Smooth muscle cell (in vitro differentiated cells): ENCODE results near the gene PLCG2. TPM values are rescaled to one million over a fixed set of nuclear protein-coding genes. Genes with fewer than 3 reads are reported as not detected.

Source experiments
- DNase-seq: peaks from one replicate; lab custom pipeline; 2025; ENCODE audit not compliant: unreplicated experiment; lab: John Stamatoyannopoulos, UW
- H2AFZ ChIP-seq: fragments of 200-600 bp; sonication (generic); 2 replicates; pipeline ENCODE4 v1.6.0; 2016; ENCODE audit warnings: antibody characterized with exemption, low read depth, mild to moderate bottlenecking
- H3F3A ChIP-seq: fragments of 200-600 bp; sonication (generic); 2 replicates; pipeline ENCODE4 v1.6.0; 2017; ENCODE audit warnings: antibody characterized with exemption, low read depth
- H3K27ac ChIP-seq: fragments of 200-600 bp; sonication (generic); 2 replicates; pipeline ENCODE4 v1.5.1; 2016; ENCODE audit warnings: low read depth, mild to moderate bottlenecking
- H3K27me3 ChIP-seq: fragments of 200-600 bp; sonication (generic); 2 replicates; pipeline ENCODE4 v1.6.1; 2016; ENCODE audit warnings: low read depth, mild to moderate bottlenecking
- H3K36me3 ChIP-seq: fragments of 200-600 bp; sonication (generic); 2 replicates; pipeline ENCODE4 v1.5.1; 2016; ENCODE audit warnings: low read depth
- H3K4me1 ChIP-seq: fragments of 200-600 bp; sonication (generic); 2 replicates; pipeline ENCODE4 v1.5.1; 2016; ENCODE audit warnings: low read depth
- H3K4me2 ChIP-seq: fragments of 200-600 bp; sonication (generic); 2 replicates; pipeline ENCODE4 v1.6.0; 2016; ENCODE audit warnings: mild to moderate bottlenecking
- H3K4me3 ChIP-seq: fragments of 200-600 bp; sonication (generic); 2 replicates; pipeline ENCODE4 v1.5.1; 2016; ENCODE audit warnings: mild to moderate bottlenecking
- H3K79me2 ChIP-seq: fragments of 200-600 bp; sonication (generic); 2 replicates; pipeline ENCODE4 v1.6.0; 2016; ENCODE audit warnings: low read depth, mild to moderate bottlenecking
- H3K9ac ChIP-seq: fragments of 200-600 bp; sonication (generic); 2 replicates; pipeline ENCODE4 v1.6.0; 2016; ENCODE audit warnings: low read depth
- H3K9me3 ChIP-seq: fragments of 200-600 bp; sonication (generic); replicated peaks from 2 replicates; pipeline ENCODE4 v1.5.1; 2016; ENCODE audit warnings: low read depth
- H4K20me1 ChIP-seq: fragments of 200-600 bp; sonication (generic); 2 replicates; pipeline ENCODE4 v1.6.0; 2016; ENCODE audit warnings: low read depth
- CTCF ChIP-seq: fragments of 200-600 bp; sonication (generic); IDR thresholded peaks from 2 replicates; pipeline ENCODE4 v1.5.1; 2017; ENCODE audit warnings: borderline replicate concordance, mild to moderate bottlenecking, antibody characterized with exemption; ENCODE audit not compliant: insufficient read depth, poor library complexity, severe bottlenecking
- WGBS: methylation state at CpG from one replicate; pipeline ENCODE4 v1.1.7; 2016; ENCODE audit warnings: low lambda C conversion rate; 5-methylcytosine and 5-hydroxymethylcytosine counted together
- polyA plus RNA-seq: library from polyadenylated mRNA; unstranded; fragments of >200 nt; fragmentation: Nextera tagmentation; extraction: Ambion mirVana; gene quantifications from 2 replicates; pipeline ENCODE4 v1.2.1, GENCODE V29; 2016
- total RNA-seq: library from RNA; depleted of rRNA; stranded (reverse); fragments of >200 nt; gene quantifications from 2 replicates; pipeline ENCODE4 v1.2.3, GENCODE V29; 2014

Gene PLCG2
- total and polyA plus RNA-seq, 2 experiments from 2014 or later, result 1.7 TPM; not detected in 1

GRCh38 chr16:81744911-81745310 lies 34.2 kb upstream of the PLCG2 start:
- Histone ChIP-seq H3K79me2 (no peaks in the 10 kb centered on the region), H3K9me3 (no peaks in the 10 kb centered on the region), H3F3A (no peaks in the 10 kb centered on the region), H3K4me2 (no peak overlapping the region), H2AFZ (no peak overlapping the region), H3K9ac (no peak overlapping the region), H3K36me3 (no peaks in the 10 kb centered on the region), H3K4me1 (no peaks in the 10 kb centered on the region), H3K27ac (no peak overlapping the region), H4K20me1 (no peaks in the 10 kb centered on the region), H3K4me3 (no peak overlapping the region), H3K27me3 (no peaks in the 10 kb centered on the region)
- 92% methylated on average over 4 of the region's 4 CpGs for WGBS
- TF ChIP-seq CTCF, result no peak
- DNase-seq, result no peak

GRCh38 chr16:81745704-81746558 lies 33.2 kb upstream of the PLCG2 start:
- H3K4me1 ChIP-seq, result no peaks in the 10 kb centered on the region
- H3F3A ChIP-seq, result no peaks in the 10 kb centered on the region
- TF ChIP-seq CTCF, result no peak
- H3K4me3 ChIP-seq, result peak overlapping the region; percentile 45
- peak overlapping the region; percentile 95 for H2AFZ ChIP-seq
- no peak for DNase-seq
- no peak overlapping the region for H3K9ac ChIP-seq
- peak overlapping the region; percentile 84 for H3K4me2 ChIP-seq
- no peaks in the 10 kb centered on the region for H4K20me1 ChIP-seq
- H3K79me2 ChIP-seq, result no peaks in the 10 kb centered on the region
- no peak overlapping the region for H3K27ac ChIP-seq
- 25% methylated on average over 33 of the region's 33 CpGs for WGBS
- no peaks in the 10 kb centered on the region for H3K9me3 ChIP-seq
- H3K27me3 ChIP-seq, result no peaks in the 10 kb centered on the region
- H3K36me3 ChIP-seq, result no peaks in the 10 kb centered on the region

- Histone ChIP-seq H3K27ac (no peak overlapping the region), H3K4me2 (peak overlapping the region; percentile 84), H2AFZ (peak overlapping the region; percentile 95), H3K9ac (no peak overlapping the region), H3K79me2 (no peaks in the 10 kb centered on the region), H4K20me1 (no peaks in the 10 kb centered on the region), H3K4me3 (peak overlapping the region; percentile 45), H3K27me3 (no peaks in the 10 kb centered on the region), H3K9me3 (no peaks in the 10 kb centered on the region), H3K4me1 (no peaks in the 10 kb centered on the region), H3F3A (no peaks in the 10 kb centered on the region), H3K36me3 (no peaks in the 10 kb centered on the region)
- no peak for TF ChIP-seq CTCF
- no peak for DNase-seq
- 52% methylated on average over 5 of the region's 5 CpGs for WGBS
Observed at GRCh38 chr16:81746566-81746965, 32.5 kb upstream of the PLCG2 start.
